HCT116 (cell line): ENCODE data around the gene COL28A1. TPM values are rescaled to one million over a fixed set of nuclear protein-coding genes. Genes with fewer than 3 reads are reported as not detected.

Source experiments
- ATAC-seq: fragments of 200-7000 bp; cut with Tn5 transposase; 2 replicates; pipeline ENCODE4 v1.9.1; 2020; ENCODE audit warnings: mild to moderate bottlenecking, moderate library complexity
- BruUV-seq: library from RNA; stranded (reverse); fragments of 400-500 nt; replicated peaks from 2 replicates; lab custom pipeline; 2021; lab: Mats Ljungman, UMichigan
- CTCF ChIA-PET: fragments of 300-600 bp; sonication (Branson Sonifier 250); formaldehyde crosslinking; loops from one replicate; lab custom pipeline; 2021; ENCODE audit warnings: antibody characterized with exemption; lab: Charles Lee
- POLR2A ChIA-PET: fragments of 300-600, 350-600 bp; sonication (Branson Sonifier 250); formaldehyde crosslinking; loops from one replicate; lab custom pipeline; 2021; ENCODE audit warnings: antibody characterized with exemption; lab: Charles Lee
- RAD21 ChIA-PET, 2 experiments: fragments of 300-600 bp; sonication (Branson Sonifier 250); formaldehyde crosslinking; loops; one replicate each; lab custom pipeline; 2023; ENCODE audit warnings: low total read pairs in 2 of 2; ENCODE audit not compliant: uncharacterized antibody in 2 of 2, unreplicated experiment in 2 of 2, low non-redundant PET in 1 of 2; lab: Charles Lee
- DNase-seq: peaks from one replicate; pipeline ENCODE4 v3.0.0-alpha.2; 2010; ENCODE audit warnings: low read depth, low spot score
- H2AFZ ChIP-seq: fragments of 200-600 bp; shearing (Covaris generic), sonication (generic); 2 replicates; pipeline ENCODE4 v1.6.1; 2017; ENCODE audit warnings: low read depth, mixed run types, mixed read lengths, antibody characterized with exemption, low read length; ENCODE audit not compliant: poor library complexity, severe bottlenecking
- H3K27ac ChIP-seq: 2 replicates; pipeline ENCODE4 v1.5.1; 2012; ENCODE audit warnings: low read depth, low read length
- H3K27me3 ChIP-seq: fragments of 200-600 bp; sonication (generic); 2 replicates; pipeline ENCODE4 v1.6.1; 2016; ENCODE audit warnings: mixed run types, low read length, mixed read lengths; ENCODE audit not compliant: insufficient read depth
- H3K36me3 ChIP-seq, 2 experiments: fragments of 200-500 bp in 1 of 2; fragments of 200-600 bp in 1 of 2; sonication (Bioruptor generic) in 1 of 2; sonication (generic) in 1 of 2; 2 replicates each; pipeline versions ENCODE4 v1.5.1 to v1.6.1; 2014 to 2016; ENCODE audit warnings: low read length in 2 of 2, inconsistent platforms in 1 of 2, mixed read lengths in 1 of 2, mixed run types in 1 of 2; ENCODE audit not compliant: insufficient read depth in 2 of 2, control insufficient read depth in 1 of 2
- H3K4me1 ChIP-seq, 2 experiments: fragments of 200-600 bp in 1 of 2; sonication (generic) in 1 of 2; 2 replicates each; pipeline versions ENCODE4 v1.5.1 to v1.6.1; 2012 to 2017; ENCODE audit warnings: low read length in 2 of 2, inconsistent platforms in 1 of 2, mild to moderate bottlenecking in 1 of 2, mixed read lengths in 1 of 2, mixed run types in 1 of 2, moderate library complexity in 1 of 2; ENCODE audit not compliant: insufficient read depth in 2 of 2, control insufficient read depth in 1 of 2
- H3K4me2 ChIP-seq: fragments of 200-600 bp; sonication (generic); 2 replicates; pipeline ENCODE4 v1.6.1; 2017; ENCODE audit warnings: mixed run types, low read length, mixed read lengths
- H3K4me3 ChIP-seq, 2 experiments: fragments of 200-600 bp in 1 of 2; sonication (generic) in 1 of 2; replicated peaks in 1 of 2; 2 replicates each; pipeline ENCODE4 v1.5.1; 2011 to 2016; ENCODE audit warnings: low read length in 2 of 2, control low read depth in 1 of 2, low read depth in 1 of 2, mild to moderate bottlenecking in 1 of 2, mixed read lengths in 1 of 2, mixed run types in 1 of 2
- H3K79me2 ChIP-seq: fragments of 200-600 bp; sonication (generic); 2 replicates; pipeline ENCODE4 v1.6.1; 2017; ENCODE audit warnings: mild to moderate bottlenecking, mixed run types, low read length, moderate library complexity, mixed read lengths; ENCODE audit not compliant: insufficient read depth
- H3K9ac ChIP-seq: fragments of 200-600 bp; sonication (generic); 2 replicates; pipeline ENCODE4 v1.6.1; 2016; ENCODE audit warnings: low read length, mixed read lengths
- H3K9me2 ChIP-seq: fragments of 200-600 bp; sonication (generic), shearing (Covaris generic); 2 replicates; pipeline ENCODE4 v1.6.1; 2017; ENCODE audit warnings: mixed run types, mild to moderate bottlenecking, moderate library complexity; ENCODE audit not compliant: insufficient read depth
- H3K9me3 ChIP-seq, 2 experiments: fragments of 200-500 bp in 1 of 2; fragments of 200-600 bp in 1 of 2; sonication (Bioruptor generic) in 1 of 2; sonication (generic) in 1 of 2; 2 replicates each; pipeline ENCODE4 v1.6.1; 2014 to 2017; ENCODE audit warnings: low read length in 2 of 2, mixed read lengths in 2 of 2, inconsistent platforms in 1 of 2, low read depth in 1 of 2, mild to moderate bottlenecking in 1 of 2, mixed run types in 1 of 2, moderate library complexity in 1 of 2; ENCODE audit not compliant: control insufficient read depth in 1 of 2, insufficient read depth in 1 of 2
- H4K20me1 ChIP-seq: fragments of 200-600 bp; sonication (generic), shearing (Covaris generic); 2 replicates; pipeline ENCODE4 v1.6.1; 2017; ENCODE audit warnings: mixed run types, mild to moderate bottlenecking, moderate library complexity; ENCODE audit not compliant: insufficient read depth
- CBX3 ChIP-seq: IDR thresholded peaks from 2 replicates; pipeline ENCODE4 v1.6.1; 2012; ENCODE audit warnings: low read depth
- EZH2 ChIP-seq: fragments of 200-600 bp; sonication (generic); IDR thresholded peaks from 2 replicates; pipeline ENCODE4 v1.6.1; 2017; ENCODE audit warnings: antibody characterized with exemption, mixed run types
- RAD21 ChIP-seq: IDR thresholded peaks from 2 replicates; pipeline ENCODE4 v1.6.1; 2012; ENCODE audit warnings: low read depth, mild to moderate bottlenecking
- SIN3A ChIP-seq: IDR thresholded peaks from 2 replicates; pipeline ENCODE4 v1.6.1; 2012; ENCODE audit warnings: low read depth
- SRF ChIP-seq: IDR thresholded peaks from 2 replicates; pipeline ENCODE4 v1.6.1; 2012; ENCODE audit warnings: low read depth
- ZNF274 ChIP-seq: fragments of 200-500 bp; sonication (Bioruptor generic); IDR thresholded peaks from 2 replicates; pipeline ENCODE4 v1.6.1; 2014; ENCODE audit warnings: mild to moderate bottlenecking, low read depth, low read length, inconsistent platforms
- intact Hi-C: fragments of 100-400 bp; cut with micrococcal nuclease; formaldehyde crosslinking; loops from 2 replicates; pipeline ENCODE4 v1.10.0; 2022
- total RNA-seq: library from RNA; stranded (reverse); gene quantifications from one replicate; pipeline ENCODE4 v1.2.1, GENCODE V29; 2021; ENCODE audit not compliant: unreplicated experiment
- TF ChIP-seq, protein P1 (sequence below): IDR thresholded peaks from 2 replicates; pipeline ENCODE4 v1.6.1; 2012
- TF ChIP-seq, protein P2 (sequence below): IDR thresholded peaks from 2 replicates; pipeline ENCODE4 v1.6.1; 2011; ENCODE audit warnings: mild to moderate bottlenecking, low read length, moderate library complexity; ENCODE audit not compliant: insufficient replicate concordance; ENCODE audit errors: extremely low read depth
- TF ChIP-seq, protein P3 (sequence below), 3 experiments: fragments of 200-600 bp in 1 of 3; sonication (generic) in 1 of 3; IDR thresholded peaks in 2 of 3; conservative IDR thresholded peaks in 1 of 3; 2 replicates each; pipeline ENCODE4 v1.5.1; 2012 to 2017; ENCODE audit warnings: low read depth in 2 of 3, low read length in 2 of 3, antibody characterized with exemption in 1 of 3, borderline replicate concordance in 1 of 3, control low read depth in 1 of 3, mild to moderate bottlenecking in 1 of 3, mixed read lengths in 1 of 3, mixed run types in 1 of 3, moderate library complexity in 1 of 3; ENCODE audit not compliant: insufficient read depth in 1 of 3

COL28A1 gene
- total RNA-seq, 1 experiment from 2014 or later, result 0.12 TPM

DNA sequence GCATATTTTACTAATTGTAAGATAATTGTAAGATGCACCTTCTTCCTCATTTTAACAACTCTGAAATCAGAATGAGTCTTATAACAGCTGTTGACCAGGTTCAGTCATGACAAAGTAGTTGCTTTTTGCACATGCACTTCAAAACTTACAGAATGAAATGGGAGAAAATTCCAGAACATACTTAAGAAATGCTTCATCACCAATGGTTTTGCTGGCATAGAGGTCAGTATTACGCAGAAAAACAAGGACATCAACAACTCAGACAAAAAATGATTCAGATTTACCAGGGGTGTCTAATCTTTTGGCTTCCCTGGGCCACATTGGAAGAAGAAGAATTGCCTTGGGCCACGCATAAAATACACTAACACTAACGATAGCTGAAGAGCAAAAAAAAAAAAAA lies 13.3 kb downstream of the COL28A1 start:
- no peaks in the 10 kb centered on the region for H3K9me3 ChIP-seq
- H3K27me3 ChIP-seq, result no peaks in the 10 kb centered on the region
- no peaks in the 10 kb centered on the region for H3K4me1 ChIP-seq
- ChIA-PET CTCF (no interaction called here), POLR2A (no interaction called here), RAD21 (no interaction called here)
- no peaks in the 10 kb centered on the region for H3K79me2 ChIP-seq
- no TSS peak for BruUV-seq
- DNase-seq (no peak), ATAC-seq (no peak)
- intact Hi-C loops, result no loop called here
- TF ChIP-seq EZH2 (no peak), RAD21 (no peak), SIN3A (no peak), CBX3 (no peak), SRF (no peak), ZNF274 (no peak)
- TF ChIP-seq, protein P1, sequence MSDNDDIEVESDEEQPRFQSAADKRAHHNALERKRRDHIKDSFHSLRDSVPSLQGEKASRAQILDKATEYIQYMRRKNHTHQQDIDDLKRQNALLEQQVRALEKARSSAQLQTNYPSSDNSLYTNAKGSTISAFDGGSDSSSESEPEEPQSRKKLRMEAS, result no peak
- TF ChIP-seq, protein P2, sequence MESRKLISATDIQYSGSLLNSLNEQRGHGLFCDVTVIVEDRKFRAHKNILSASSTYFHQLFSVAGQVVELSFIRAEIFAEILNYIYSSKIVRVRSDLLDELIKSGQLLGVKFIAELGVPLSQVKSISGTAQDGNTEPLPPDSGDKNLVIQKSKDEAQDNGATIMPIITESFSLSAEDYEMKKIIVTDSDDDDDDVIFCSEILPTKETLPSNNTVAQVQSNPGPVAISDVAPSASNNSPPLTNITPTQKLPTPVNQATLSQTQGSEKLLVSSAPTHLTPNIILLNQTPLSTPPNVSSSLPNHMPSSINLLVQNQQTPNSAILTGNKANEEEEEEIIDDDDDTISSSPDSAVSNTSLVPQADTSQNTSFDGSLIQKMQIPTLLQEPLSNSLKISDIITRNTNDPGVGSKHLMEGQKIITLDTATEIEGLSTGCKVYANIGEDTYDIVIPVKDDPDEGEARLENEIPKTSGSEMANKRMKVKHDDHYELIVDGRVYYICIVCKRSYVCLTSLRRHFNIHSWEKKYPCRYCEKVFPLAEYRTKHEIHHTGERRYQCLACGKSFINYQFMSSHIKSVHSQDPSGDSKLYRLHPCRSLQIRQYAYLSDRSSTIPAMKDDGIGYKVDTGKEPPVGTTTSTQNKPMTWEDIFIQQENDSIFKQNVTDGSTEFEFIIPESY, result no peak
- no peak overlapping the region for H3K27ac ChIP-seq
- H3K4me3 ChIP-seq, result no peak overlapping the region
- no peaks in the 10 kb centered on the region for H3K36me3 ChIP-seq
- no peak overlapping the region for H3K4me2 ChIP-seq
- no peaks in the 10 kb centered on the region for H3K9me2 ChIP-seq
- no peak overlapping the region for H3K9ac ChIP-seq
- no peaks in the 10 kb centered on the region for H4K20me1 ChIP-seq
- H2AFZ ChIP-seq, result no peak overlapping the region

DNA sequence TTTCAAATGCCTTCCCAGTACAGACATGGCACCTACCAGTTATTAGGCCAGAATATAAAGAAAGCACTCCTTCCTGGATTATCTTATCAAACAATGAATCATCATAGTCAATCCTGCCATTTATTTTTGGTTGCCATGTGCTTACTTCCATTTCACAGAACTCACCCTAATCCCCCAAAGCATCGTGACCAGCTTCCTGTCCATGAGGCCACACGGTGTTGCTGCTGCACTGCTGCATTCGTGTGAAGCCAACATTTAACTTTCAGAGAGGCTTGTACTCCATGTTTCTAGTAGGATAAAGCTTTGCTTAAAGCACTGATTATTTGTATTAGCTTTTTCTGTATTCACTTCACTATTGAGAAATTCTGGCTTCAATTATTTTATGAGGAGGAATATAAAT lies 14.4 kb downstream of the COL28A1 start:
- Histone ChIP-seq H3K9me3 (no peaks in the 10 kb centered on the region), H2AFZ (no peak overlapping the region), H3K79me2 (no peaks in the 10 kb centered on the region), H4K20me1 (no peaks in the 10 kb centered on the region), H3K4me3 (no peak overlapping the region), H3K27ac (no peak overlapping the region), H3K4me1 (no peaks in the 10 kb centered on the region), H3K9me2 (no peaks in the 10 kb centered on the region), H3K9ac (no peak overlapping the region), H3K27me3 (no peaks in the 10 kb centered on the region), H3K36me3 (no peaks in the 10 kb centered on the region), H3K4me2 (no peak overlapping the region)
- CTCF ChIA-PET, result no interaction called here
- TF ChIP-seq, protein P3, sequence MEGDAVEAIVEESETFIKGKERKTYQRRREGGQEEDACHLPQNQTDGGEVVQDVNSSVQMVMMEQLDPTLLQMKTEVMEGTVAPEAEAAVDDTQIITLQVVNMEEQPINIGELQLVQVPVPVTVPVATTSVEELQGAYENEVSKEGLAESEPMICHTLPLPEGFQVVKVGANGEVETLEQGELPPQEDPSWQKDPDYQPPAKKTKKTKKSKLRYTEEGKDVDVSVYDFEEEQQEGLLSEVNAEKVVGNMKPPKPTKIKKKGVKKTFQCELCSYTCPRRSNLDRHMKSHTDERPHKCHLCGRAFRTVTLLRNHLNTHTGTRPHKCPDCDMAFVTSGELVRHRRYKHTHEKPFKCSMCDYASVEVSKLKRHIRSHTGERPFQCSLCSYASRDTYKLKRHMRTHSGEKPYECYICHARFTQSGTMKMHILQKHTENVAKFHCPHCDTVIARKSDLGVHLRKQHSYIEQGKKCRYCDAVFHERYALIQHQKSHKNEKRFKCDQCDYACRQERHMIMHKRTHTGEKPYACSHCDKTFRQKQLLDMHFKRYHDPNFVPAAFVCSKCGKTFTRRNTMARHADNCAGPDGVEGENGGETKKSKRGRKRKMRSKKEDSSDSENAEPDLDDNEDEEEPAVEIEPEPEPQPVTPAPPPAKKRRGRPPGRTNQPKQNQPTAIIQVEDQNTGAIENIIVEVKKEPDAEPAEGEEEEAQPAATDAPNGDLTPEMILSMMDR (IDR thresholded peaks at IDR 0.05 in 2 of 3, conservative IDR thresholded peaks at IDR 0.05 in 1 of 3; ENCODE audit: borderline replicate concordance in 1 of 3, insufficient read depth in 1 of 3, low read depth in 2 of 3, low read length in 2 of 3), result no peak
- TF ChIP-seq, protein P1, result 0 out of 2 replicates have a peak, but pooled peaks have one; percentile 17
- DNase-seq, result no peak
- no peak for ATAC-seq
- intact Hi-C loops, result no loop called here
- RAD21 ChIA-PET, result no interaction called here
- no TSS peak for BruUV-seq
- POLR2A ChIA-PET, result no interaction called here
